Thyroid gland (tissue), 4 donors: Measurements from ENCODE around the gene DCXR.

Source experiments
- POLR2A ChIP-seq, 2 donors: fragments of 450-650 bp; IDR thresholded peaks; one replicate each; pipeline ENCODE4 v1.6.1; 2017; ENCODE audit warnings: antibody characterized with exemption in 2 of 2, mild to moderate bottlenecking in 2 of 2, moderate library complexity in 1 of 2
- TF ChIP-seq, protein P1 (sequence below), 6 experiments: fragments of 200-600 bp in 3 of 6; fragments of 450-650 bp in 3 of 6; sonication (generic) in 3 of 6; IDR thresholded peaks; one replicate each; pipeline ENCODE4 v1.5.1; 2016 to 2019; ENCODE audit warnings: antibody characterized with exemption in 6 of 6, mild to moderate bottlenecking in 2 of 6, inconsistent platforms in 1 of 6, moderate library complexity in 1 of 6

DNA sequence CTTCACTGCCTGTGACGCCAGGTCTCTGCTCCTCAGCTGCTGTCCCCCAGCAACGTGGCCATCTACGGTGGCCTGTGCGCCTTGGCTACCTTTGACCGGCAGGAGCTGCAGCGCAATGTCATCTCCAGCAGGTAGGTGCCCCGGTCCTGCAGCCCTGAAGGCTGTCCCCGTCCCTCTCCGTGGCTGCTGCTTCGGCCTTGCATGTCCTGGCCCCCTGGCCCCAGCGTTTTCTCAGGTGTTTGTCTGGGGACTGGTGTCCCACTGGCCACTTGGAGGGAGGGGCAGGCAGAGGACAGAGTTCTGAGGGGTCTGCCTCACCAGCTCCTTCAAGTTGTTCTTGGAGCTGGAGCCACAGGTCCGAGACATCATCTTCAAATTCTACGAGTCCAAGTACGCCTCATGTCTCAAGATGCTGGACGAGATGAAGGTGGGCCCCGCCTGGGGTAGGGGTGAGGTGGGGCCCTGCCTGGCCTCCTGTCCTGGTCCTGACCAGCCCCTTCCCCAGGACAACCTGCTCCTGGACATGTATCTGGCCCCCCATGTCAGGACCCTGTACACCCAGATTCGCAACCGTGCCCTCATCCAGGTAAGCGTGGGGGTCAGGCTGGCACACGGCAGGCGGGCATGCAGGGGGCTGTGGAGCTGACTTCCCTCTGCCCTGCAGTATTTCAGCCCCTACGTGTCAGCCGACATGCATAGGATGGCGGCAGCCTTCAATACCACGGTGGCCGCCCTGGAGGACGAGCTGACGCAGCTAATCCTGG, 18.6 kb upstream of the DCXR start:
- TF ChIP-seq, protein P1, sequence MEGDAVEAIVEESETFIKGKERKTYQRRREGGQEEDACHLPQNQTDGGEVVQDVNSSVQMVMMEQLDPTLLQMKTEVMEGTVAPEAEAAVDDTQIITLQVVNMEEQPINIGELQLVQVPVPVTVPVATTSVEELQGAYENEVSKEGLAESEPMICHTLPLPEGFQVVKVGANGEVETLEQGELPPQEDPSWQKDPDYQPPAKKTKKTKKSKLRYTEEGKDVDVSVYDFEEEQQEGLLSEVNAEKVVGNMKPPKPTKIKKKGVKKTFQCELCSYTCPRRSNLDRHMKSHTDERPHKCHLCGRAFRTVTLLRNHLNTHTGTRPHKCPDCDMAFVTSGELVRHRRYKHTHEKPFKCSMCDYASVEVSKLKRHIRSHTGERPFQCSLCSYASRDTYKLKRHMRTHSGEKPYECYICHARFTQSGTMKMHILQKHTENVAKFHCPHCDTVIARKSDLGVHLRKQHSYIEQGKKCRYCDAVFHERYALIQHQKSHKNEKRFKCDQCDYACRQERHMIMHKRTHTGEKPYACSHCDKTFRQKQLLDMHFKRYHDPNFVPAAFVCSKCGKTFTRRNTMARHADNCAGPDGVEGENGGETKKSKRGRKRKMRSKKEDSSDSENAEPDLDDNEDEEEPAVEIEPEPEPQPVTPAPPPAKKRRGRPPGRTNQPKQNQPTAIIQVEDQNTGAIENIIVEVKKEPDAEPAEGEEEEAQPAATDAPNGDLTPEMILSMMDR (IDR thresholded peaks at IDR 0.05): no peak
- TF ChIP-seq POLR2A (IDR thresholded peaks at IDR 0.05): no peak
